IPS-NIHi7 (cell line): ENCODE measurements around the gene CLSTN2.

Experiments used
- DNase-seq: peaks from one replicate; pipeline ENCODE4 v3.0.0; 2012; ENCODE audit warnings: mixed read lengths; ENCODE audit errors: extremely low spot score

The CLSTN2 gene

DNA sequence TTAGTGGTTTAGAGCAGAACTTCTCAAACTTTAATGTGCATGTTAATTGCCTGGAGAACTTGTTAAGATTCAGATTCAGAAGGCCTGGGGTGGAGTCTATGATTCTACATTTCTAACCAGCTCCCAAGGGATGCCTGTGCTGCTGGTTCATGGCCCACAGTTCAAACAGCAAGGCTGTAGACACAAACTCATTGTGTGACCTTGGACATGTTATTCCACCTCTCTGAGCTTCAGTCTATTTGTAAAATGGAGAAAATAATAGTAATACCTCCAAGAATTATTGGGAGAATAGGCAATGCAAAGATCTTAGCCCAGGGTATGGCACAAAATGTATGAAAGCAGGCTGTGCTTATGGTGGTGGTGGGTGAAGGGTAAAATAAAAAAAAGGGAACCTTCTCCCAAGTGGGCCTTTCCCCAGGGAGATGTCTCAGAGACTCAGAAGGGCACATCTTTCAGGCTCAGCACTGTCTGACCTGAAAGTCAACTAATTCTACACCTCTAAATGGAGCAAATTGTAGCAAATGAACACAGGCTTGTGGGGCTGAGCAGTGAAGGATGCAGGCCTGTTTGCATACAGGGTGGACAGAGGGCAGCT is 566.9 kb downstream of the CLSTN2 start:
- DNase-seq: no peak

DNA sequence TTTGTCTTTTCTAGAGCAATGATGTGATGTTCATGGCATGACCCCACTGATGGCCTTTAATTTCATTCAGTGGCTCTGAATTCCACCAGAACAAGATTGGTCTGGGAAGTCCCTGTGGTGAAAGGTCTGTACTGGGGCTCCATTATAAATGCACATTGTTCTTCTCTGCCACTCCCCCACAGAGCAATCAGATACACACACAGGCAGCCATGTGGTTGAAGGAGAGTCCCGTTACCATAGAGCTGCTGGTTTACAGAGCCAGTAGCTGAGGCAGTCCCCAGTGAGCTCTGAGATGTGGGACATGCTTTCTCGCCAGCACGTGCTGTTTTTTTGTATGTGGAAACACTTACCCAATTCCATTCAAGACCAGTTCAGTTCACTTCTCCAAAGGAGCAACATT is 570.2 kb downstream of the CLSTN2 start:
- DNase-seq: no peak

DNA sequence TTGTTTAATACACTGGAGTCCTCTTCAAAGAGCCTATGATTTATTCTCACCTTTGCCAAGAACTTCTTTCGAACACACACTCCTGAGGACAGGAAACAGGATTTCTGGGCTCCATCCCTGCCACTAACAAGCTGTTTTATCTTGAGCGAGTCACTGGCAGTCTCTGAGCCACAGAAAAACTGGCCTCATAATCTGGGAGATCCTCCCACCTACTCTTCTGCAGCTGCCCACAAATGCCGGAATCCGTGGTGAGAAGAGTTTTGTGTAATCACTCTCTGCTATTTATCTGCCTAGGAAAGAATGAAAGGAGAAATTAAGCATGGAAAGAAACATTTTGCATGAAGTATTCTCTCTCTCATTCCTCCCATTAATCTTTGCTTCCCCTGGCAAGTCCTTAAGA is 570.9 kb downstream of the CLSTN2 start:
- no peak for DNase-seq

DNA sequence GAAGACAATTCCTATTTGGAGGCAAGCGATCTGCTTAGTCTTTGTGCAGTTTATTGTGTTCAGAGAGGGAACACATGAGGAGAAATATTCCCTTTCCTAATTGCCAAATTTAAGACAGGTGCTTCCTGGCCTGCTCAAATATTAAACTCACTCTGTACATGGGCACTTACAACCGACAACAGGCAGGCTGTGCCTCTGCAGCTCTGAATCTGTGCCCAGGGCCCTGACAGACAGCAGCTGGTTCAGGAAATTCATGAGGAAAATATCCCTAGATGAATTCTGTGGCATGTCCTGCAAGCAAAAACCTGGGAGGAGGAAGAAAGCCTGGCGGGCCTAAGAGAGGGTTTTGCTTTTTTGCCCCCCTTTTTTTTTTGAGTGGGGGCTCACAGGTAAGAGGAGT is 573.6 kb downstream of the CLSTN2 start:
- no peak for DNase-seq

DNA sequence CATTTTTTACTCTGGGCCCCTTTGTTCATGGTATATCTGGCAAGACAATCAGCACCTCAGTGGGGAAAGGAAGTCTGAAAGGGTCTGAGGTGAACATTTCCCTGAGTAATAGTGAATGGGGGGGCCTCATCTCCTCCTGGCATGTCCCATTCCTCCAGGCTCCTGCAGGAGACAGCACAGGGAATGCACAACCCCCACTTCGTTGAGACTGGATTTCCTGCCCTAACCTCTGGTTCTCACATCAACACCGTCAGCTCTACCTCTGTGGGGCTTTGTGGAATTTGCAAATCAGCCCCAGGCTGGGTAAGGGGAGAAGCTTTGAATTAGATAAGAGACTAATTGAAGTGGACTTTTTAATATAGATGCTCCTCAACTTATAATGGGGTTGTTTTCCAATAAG is 574.5 kb downstream of the CLSTN2 start:
- peak; percentile 59 for DNase-seq

DNA sequence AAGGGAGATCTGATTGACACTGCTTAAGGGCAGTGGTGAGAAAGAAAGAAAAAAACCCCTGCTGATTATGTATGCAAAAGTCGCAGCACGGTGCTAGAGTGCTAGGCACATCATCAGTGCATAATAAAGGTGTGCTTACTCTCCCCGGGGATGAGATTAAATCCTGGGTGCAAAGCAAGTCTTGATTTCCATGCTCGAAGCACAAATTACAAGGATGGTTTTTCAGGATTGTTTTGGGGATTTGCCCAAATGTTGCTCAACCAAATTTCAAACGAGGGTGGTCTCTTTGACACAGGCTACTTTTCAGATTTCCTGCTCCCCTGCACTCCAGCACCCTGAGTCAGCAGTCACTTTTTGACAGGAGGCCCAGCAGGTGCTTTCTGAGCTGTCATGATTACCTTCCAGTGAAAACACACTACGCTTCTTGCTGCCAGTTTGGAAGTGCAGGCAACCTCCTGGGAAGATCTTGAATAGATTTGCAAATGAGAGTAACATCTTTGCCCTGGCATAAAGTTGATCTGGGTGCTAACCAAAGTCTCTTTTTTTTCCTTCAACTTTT is 575.4 kb downstream of the CLSTN2 start:
- peak; percentile 46 for DNase-seq

DNA sequence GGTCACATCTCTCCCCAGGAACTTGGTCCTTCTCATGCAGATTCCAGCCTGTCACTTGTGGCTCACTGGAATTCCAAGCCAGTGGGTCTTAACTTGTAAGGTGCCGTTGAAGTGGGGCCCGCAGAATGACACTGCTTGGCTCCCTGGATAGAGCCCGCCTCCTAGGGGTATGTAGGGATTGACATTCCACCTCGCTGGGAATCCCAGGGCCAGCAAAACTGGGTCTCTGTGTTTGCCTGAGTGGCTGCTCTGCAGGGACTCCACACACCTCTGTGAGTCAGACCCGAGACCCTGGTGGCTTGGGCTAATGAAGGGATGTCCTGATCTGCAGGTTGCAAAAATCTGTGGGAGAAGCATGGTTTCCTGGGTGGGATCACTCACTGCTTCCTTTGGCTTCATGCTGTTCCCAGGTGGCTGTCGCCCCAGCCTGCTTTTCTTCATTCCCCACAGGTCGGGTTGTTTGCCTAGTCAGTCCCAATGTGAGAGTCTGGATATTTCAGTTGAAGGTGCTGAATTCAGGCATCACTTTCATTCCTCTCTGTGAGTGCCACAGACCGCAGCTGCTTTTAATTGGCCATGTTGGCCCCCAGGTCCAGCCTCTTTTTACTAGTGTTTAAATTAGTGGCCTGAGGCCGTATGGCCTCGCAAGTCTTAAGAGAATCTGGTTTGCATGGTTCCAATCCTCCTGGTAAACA is 586.9 kb downstream of the CLSTN2 start:
- peak; percentile 60 for DNase-seq

DNA sequence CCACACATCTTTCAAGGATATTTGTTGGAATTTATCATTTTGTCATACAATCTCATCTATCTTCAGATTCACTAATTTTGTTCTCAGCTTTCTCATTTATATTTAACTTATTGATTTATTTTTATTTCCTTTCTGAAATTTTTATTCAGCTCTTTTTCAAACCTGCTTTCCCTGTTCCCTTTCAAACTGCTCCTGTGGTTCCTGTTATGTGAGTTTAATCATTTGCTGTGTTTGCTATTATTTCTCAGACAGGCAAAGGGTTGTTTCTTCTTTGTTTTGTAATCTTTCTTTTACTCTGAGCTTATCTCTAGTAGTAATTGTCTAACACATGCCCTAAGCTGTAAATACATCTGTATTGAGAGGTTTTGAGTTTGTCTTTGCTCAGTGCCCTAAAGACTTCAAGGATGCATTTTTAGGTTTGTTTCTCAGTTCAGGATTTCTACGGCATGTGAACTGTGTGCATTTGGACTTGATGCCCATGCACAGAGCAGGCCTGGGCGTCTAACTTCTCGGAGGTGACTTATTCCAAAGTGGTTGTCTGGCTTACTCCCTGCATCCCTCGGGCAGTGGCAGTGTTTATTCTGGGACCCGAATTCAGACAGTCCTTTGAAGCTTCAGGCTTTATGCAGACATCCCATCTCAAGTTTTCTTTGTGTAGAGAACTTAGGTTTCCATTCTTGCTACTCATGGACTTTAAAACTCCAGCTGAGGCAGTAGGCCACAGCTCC is 587.8 kb downstream of the CLSTN2 start:
- no peak for DNase-seq

DNA sequence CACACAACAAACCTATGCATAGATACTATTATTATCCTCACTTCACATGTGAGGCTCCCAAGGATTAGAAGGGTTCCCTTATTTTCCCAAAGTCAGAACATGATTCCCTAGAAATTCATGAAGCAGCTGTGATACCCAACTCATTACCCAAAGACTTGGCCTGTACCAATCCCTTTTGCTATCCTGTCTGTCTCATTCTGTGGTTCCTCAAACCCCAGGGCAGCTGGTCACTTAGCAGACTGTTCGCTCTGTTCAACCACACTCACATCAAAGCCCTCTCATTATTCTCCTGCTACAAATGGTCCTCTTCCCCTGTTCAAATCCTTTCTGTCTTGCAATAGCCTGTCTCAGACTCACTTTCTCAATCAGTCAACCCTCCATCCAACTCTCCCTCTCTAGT is 588.6 kb downstream of the CLSTN2 start:
- no peak for DNase-seq

DNA sequence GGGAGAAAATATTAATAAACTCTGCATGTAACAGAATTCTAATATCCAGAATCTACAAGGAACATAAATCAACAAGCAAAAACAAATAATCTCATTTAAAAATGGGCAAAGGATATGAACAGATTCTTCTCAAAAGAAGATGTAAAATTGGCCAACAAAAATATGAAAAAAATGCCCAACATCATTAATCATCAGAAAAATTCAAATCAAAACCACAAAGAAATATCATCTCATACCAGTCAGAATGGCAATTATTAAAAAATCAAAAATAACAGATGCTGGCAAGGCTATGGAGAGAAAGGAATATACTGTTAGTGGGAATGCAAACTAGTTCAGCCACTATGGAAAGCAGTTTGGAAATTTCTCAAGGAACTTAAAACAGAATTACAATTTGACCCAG is 592.2 kb downstream of the CLSTN2 start:
- DNase-seq: no peak

DNA sequence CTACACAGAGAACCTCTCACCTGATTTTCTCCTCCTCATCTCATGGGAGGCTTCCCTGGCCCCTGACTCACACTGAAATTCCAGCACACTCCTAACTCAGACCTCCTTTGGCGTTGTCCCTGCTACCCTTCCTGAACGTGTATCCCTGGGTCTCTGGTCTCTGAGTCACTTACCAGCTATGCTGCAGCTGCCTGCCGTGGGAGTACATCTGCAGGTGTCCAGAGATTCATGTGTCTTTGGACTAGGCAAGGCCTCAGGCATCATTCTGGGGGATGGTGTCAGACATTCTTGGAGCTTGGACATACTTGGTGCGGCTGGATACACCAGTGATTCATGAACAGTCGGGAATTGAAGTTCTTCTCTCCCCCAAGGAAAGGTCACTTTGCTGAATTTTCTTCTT is 594.1 kb downstream of the CLSTN2 start:
- DNase-seq: peak; percentile 19

DNA sequence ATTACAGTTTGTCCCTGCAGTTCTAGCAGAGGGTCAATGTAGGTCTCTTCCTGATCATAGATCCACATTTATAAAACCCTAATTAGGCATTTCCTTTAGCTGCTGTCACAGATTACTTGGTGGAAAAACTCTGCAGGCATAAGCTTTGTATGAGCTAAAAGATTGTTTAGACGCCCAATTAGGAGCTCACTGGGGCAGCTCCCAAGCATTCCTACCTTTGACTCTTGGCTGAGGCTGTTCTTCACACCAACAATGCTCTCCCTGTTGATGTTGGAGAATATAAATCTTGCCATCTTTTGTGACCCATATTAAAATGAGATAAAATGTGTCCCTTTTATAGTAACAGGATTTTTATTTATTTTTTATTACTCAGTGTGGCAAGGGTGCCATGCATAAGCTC is 594.6 kb downstream of the CLSTN2 start:
- peak; percentile 1 for DNase-seq

DNA sequence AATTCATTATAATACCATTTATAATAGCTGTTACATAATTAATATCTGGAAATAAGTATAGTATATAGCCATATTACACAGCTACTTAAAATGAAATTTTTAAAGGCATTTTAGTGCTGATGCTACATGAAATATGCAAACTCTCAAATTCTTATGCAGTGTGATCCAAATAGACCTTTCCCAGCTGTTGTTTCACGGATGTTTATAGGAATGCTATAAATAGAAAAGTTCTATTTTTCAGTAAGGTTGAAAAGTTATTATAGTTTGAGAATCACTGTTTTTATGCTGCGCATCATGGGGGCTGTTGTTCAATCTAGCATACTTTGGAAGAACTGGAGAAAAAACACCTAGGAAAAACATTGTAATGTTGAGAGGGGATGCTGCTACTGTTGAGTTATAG is 595.1 kb downstream of the CLSTN2 start:
- DNase-seq: no peak

DNA sequence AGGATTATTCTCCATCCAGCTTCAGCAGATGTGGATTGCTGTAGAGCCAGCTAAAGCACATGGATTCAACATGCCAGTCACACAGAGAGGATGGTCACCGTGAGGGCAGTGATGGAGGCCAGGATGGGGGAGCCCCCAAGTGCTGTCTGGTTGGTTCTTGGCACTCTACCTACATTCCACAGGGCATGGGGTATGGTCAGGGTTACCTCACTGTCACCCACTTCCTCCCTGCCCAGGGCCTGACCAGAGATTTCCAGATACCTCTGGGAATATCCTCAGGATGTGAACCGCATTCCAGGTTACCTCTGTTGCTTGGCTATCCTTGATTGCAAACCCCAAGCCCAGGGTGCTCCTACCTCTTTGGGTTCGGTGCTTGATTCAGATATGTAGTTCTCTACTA is 595.6 kb downstream of the CLSTN2 start:
- DNase-seq: peak; percentile 2

DNA sequence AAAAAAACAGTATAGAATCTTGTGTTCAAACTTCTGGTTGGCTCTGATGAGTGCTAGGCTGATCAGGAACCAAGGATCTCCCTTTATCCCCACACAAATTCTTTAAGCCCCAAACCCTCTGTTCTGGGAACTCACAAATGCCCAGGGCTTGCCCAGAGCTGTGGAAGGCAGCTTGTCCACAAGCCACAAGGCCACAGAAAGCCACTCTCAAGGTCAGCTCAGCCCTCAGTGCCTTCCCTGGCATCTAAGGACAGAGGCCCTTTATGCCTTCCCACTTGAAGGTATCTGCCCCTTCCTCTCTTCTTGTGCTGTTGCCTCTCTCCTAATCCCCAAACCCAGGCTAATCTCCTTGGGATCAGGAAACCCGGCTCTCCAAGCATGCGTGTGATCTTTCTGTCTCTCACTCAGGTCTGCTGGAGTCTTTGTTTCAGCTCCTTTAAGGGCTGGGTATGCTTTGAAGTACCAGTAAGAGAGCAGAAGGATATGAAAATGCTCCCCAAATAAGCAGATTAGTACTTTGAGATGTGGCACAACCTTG is 597.9 kb downstream of the CLSTN2 start:
- peak; percentile 8 for DNase-seq

DNA sequence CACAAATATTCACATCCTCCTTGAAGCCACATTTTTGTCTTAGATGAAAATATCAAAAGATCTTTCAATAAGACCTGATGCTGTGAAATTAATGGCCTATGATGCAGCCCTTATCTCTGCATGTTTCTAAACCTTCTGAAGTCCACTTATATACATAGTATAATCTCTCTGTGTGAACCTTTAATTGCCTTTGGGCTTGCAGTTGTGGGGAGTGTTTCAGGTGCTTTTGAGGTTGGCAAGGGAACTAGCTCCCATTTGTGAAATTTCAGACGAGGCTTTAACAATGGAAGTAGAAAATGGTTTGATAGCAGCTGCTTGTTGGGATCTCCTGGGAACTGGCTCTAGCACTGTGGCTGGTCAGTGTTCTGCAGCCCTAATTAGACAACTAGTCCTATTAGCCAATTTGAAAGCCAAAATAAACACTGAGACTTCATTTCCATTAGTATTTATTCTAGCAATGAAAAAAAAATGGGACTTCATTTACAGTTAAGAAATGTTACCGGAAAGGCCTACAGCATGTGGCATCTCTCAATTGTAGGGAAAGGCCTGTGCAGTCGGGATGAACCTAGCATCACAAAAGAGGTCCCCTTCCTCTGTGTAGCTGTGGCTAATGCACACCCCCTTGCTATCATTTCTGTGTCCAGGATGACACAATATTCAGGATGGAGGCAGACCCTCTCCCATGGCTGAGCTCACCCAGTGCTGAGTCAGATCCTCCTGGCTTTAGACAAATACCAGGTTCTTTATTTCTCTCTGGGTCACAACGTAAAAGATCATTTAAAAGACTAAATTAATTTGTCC is 602.1 kb downstream of the CLSTN2 start:
- DNase-seq: no peak

DNA sequence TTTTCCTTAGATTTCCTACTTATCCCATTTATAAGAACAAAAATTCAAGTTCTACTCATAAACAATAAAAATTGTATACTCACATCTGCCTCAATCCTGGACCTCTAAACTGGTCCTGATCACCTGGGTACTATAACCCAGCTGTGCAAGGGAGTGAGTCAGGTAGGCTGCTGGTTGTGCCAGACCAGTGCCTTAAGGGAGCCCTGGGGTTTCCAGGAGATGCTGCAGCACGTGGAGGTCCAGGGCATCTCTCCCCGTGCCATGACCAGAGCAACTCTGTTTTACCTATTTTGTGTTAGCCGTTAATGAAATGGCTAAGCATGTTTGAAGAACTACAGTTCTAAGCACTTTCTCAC is 602.7 kb downstream of the CLSTN2 start:
- DNase-seq: no peak

DNA sequence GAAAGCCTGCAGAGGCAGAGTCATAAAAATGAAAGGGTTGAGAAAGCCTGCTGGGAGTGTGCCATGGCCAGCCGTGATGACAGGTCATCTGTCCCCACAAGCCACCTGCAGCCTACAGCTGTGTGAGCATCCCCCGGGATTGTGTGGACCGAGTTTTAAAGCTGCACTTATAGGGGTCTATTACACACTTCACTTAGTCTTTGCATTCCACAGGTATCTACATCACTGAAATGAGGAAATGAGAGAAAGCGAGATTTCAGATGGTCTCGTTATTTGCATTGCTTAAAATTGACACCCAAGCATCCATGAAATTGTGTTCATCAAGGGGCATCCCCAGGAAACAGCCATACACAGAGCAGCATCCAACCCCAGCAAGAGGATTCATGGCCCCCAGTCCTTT is 605.3 kb downstream of the CLSTN2 start:
- no peak for DNase-seq

DNA sequence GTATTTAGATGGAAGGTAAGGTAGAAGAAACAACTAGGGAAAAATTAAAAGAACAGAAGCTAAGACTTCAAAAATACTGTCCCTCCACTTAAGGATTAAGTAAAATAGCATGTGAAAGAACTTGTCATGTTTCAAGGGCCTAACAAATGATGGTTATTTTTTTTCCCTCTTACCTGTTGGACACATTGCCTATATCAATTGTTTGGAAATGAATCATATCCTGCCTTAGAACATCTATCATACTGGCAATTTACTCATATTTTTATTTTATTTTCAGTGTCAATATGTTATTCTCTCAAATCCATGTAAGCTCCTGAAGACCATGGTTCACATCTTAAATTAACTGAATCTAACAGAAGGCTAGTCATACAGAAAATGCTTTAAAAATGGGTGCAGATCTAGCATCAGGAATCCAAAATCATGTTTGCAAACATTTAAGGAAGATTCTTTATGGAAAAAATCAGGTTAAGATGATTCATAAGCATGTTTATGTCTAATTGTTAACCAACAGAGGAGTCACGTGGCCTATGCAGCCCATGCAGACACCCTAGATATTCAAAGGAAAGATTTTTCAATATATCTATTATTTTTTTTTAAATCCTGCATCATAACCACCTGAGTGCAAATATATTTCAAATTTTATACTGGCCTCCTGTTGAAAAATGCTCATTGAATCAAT is 607.1 kb downstream of the CLSTN2 start:
- no peak for DNase-seq

DNA sequence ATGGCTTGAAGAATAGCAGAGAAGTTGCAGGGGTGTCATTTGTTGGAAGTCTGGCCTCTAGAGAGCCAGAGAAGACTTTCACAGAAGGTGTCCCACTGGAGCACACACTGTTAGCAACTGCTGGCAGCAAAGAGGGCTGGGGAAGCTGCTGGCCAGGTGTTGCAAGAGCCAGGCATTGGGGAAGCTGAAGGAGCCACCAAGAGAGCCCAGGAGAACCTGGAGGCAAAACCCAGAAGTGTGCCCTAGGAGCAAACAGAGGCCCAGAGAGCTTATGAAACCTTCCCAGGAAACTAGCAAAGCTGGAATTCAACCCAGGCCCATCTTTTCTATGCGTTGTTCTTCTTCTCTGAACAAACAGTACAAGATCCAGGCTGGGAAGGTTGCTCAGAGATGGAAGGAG is 610.2 kb downstream of the CLSTN2 start:
- DNase-seq: no peak

DNA sequence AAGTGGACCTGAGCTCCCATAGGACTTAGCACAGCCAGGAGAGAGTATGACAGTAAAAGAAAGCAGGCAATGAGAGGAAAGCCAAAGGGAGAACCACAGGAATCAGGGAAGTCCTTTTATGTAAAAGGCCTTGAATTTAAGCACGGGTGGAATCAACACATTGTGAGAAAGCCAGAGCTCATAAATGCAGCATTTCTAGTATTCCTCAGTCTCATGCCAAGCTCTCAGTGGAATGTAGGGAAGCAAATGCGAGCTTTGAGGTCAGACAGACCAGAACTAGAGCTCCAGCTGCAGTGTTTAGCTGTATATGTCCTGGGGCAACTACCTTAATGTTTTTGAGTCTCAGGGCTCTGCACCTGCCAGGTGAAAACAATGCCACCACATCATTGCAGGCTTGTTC is 610.8 kb downstream of the CLSTN2 start:
- no peak for DNase-seq
